HepG2 (cell line): ENCODE data around the gene ST8SIA6.

Experiments
- ARID3A ChIP-seq: IDR thresholded peaks from 2 replicates; pipeline ENCODE4 v1.6.1; 2012; ENCODE audit warnings: low read depth, low read length, improper control_type of control experiment
- CTCF ChIP-seq: sonication (generic); formaldehyde crosslinking; IDR thresholded peaks from 2 replicates; pipeline ENCODE4 v1.5.0; 2020; ENCODE audit warnings: mild to moderate bottlenecking, missing genetic modification reagents, moderate library complexity
- IRF9 ChIP-seq: sonication (generic); formaldehyde crosslinking; IDR thresholded peaks from 2 replicates; pipeline ENCODE4 v1.8.0; 2022; ENCODE audit warnings: missing genetic modification reagents, mild to moderate bottlenecking, borderline replicate concordance
- KLF9 ChIP-seq: IDR thresholded peaks from 2 replicates; pipeline ENCODE4 v1.6.1; 2016; ENCODE audit warnings: low read depth
- POLR2AphosphoS5 ChIP-seq: IDR thresholded peaks from 2 replicates; pipeline ENCODE4 v1.6.1; 2012; ENCODE audit warnings: low read depth, low read length
- REL ChIP-seq: sonication (generic); formaldehyde crosslinking; conservative IDR thresholded peaks from 2 replicates; pipeline ENCODE4 v1.8.0; 2022; ENCODE audit warnings: mild to moderate bottlenecking, missing genetic modification reagents, moderate library complexity
- STAT5B ChIP-seq: sonication (generic); formaldehyde crosslinking; IDR thresholded peaks from 2 replicates; pipeline ENCODE4 v1.4.0; 2020; ENCODE audit warnings: missing genetic modification reagents
- TCF7 ChIP-seq: sonication (generic); IDR thresholded peaks from 2 replicates; pipeline ENCODE4 v1.6.1; 2016; ENCODE audit warnings: antibody characterized with exemption, low read depth
- THYN1 ChIP-seq: sonication (generic); formaldehyde crosslinking; IDR thresholded peaks from 2 replicates; pipeline ENCODE4 v1.8.1; 2023; ENCODE audit warnings: low read depth, mild to moderate bottlenecking, moderate library complexity, missing genetic modification reagents, borderline replicate concordance
- ZNF546 ChIP-seq: sonication (generic); formaldehyde crosslinking; conservative IDR thresholded peaks from 2 replicates; pipeline ENCODE4 v1.8.1; 2023; ENCODE audit warnings: mild to moderate bottlenecking, missing genetic modification reagents
- ZNF766 ChIP-seq: sonication (generic); formaldehyde crosslinking; IDR thresholded peaks from 2 replicates; pipeline ENCODE4 v1.5.0; 2020; ENCODE audit warnings: missing genetic modification reagents, borderline replicate concordance
- TF ChIP-seq, protein P1 (sequence below): sonication (generic); formaldehyde crosslinking; IDR thresholded peaks from 2 replicates; pipeline ENCODE4 v1.4.0; 2020; ENCODE audit warnings: missing genetic modification reagents, borderline replicate concordance

DNA sequence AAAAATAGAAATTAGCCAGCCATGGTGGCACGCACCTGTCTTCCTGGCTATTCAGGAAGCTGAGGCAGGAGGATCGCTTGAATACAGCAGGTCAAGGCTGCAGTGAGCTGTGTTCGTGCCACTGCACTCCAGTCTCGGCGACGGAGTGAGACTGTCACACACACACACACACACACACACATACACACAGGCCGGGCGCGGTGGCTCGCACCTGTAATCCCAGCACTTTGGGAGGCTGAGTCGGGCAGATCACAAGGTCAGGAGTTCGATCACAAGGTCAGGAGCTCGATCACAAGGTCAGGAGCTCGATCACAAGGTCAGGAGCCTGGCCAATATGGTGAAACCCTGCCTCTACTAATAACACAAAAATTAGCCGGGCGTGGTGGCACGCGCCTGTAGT, 68.4 kb downstream of the ST8SIA6 start:
- TF ChIP-seq IRF9 (CRISPR knock-in tag) (no peak), CTCF (CRISPR knock-in tag) (no peak), TCF7 (no peak), ZNF766 (CRISPR knock-in tag) (no peak), STAT5B (CRISPR knock-in tag) (no peak), POLR2AphosphoS5 (no peak), KLF9 (no peak), REL (CRISPR knock-in tag) (no peak), ARID3A (no peak), THYN1 (no peak), ZNF546 (CRISPR knock-in tag) (no peak)
- TF ChIP-seq, protein P1, sequence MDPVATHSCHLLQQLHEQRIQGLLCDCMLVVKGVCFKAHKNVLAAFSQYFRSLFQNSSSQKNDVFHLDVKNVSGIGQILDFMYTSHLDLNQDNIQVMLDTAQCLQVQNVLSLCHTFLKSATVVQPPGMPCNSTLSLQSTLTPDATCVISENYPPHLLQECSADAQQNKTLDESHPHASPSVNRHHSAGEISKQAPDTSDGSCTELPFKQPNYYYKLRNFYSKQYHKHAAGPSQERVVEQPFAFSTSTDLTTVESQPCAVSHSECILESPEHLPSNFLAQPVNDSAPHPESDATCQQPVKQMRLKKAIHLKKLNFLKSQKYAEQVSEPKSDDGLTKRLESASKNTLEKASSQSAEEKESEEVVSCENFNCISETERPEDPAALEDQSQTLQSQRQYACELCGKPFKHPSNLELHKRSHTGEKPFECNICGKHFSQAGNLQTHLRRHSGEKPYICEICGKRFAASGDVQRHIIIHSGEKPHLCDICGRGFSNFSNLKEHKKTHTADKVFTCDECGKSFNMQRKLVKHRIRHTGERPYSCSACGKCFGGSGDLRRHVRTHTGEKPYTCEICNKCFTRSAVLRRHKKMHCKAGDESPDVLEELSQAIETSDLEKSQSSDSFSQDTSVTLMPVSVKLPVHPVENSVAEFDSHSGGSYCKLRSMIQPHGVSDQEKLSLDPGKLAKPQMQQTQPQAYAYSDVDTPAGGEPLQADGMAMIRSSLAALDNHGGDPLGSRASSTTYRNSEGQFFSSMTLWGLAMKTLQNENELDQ, result no peak
